Trophoblast cell (in vitro differentiated cells and primary cell): ENCODE results near the gene NAP1L4.

Experiments used
- DNase-seq, 2 donors: peaks; one replicate each; pipeline ENCODE4 v3.0.0-alpha.2; 2016
- H2AFZ ChIP-seq: 2 replicates; pipeline ENCODE4 v1.6.1; 2013; ENCODE audit warnings: low read length, moderate library complexity, mild to moderate bottlenecking; ENCODE audit not compliant: insufficient read depth, poor library complexity
- H2AK5ac ChIP-seq: 2 replicates; pipeline ENCODE4 v1.6.1; 2013; ENCODE audit warnings: mild to moderate bottlenecking, low read length
- H2BK120ac ChIP-seq: 2 replicates; pipeline ENCODE4 v1.6.1; 2013; ENCODE audit warnings: low read length, mild to moderate bottlenecking, moderate library complexity; ENCODE audit not compliant: insufficient read depth, poor library complexity
- H2BK12ac ChIP-seq: 2 replicates; pipeline ENCODE4 v1.6.1; 2013; ENCODE audit warnings: mild to moderate bottlenecking, low read length, moderate library complexity
- H2BK5ac ChIP-seq: 2 replicates; pipeline ENCODE4 v1.6.1; 2013; ENCODE audit warnings: low read length, low read depth, moderate library complexity, mild to moderate bottlenecking; ENCODE audit not compliant: poor library complexity
- H3K14ac ChIP-seq: 2 replicates; pipeline ENCODE4 v1.6.1; 2013; ENCODE audit warnings: mild to moderate bottlenecking, low read length
- H3K18ac ChIP-seq: 2 replicates; pipeline ENCODE4 v1.6.1; 2013; ENCODE audit warnings: mild to moderate bottlenecking, low read length
- H3K23ac ChIP-seq: 2 replicates; pipeline ENCODE4 v1.6.1; 2013; ENCODE audit warnings: low read length
- H3K27ac ChIP-seq: 2 replicates; pipeline ENCODE4 v1.5.1; 2013; ENCODE audit warnings: low read depth, mild to moderate bottlenecking, inconsistent platforms, low read length, moderate library complexity
- H3K27me3 ChIP-seq: 2 replicates; pipeline ENCODE4 v1.6.1; 2013; ENCODE audit warnings: inconsistent platforms, mild to moderate bottlenecking, low read length, moderate library complexity; ENCODE audit not compliant: insufficient read depth
- H3K36me3 ChIP-seq, 2 experiments: 1 replicate in 1 of 2; 2 replicates in 1 of 2; pipeline ENCODE4 v1.6.1; 2013; ENCODE audit warnings: low read length in 2 of 2, mild to moderate bottlenecking in 2 of 2, moderate library complexity in 1 of 2; ENCODE audit not compliant: insufficient read depth in 2 of 2, control insufficient read depth in 1 of 2
- H3K4ac ChIP-seq: 2 replicates; pipeline ENCODE4 v1.6.1; 2013; ENCODE audit warnings: low read depth, mild to moderate bottlenecking, low read length, moderate library complexity
- H3K4me1 ChIP-seq, 2 experiments: 1 replicate in 1 of 2; 2 replicates in 1 of 2; pipeline ENCODE4 v1.6.1; 2013; ENCODE audit warnings: low read length in 2 of 2, mild to moderate bottlenecking in 2 of 2, moderate library complexity in 1 of 2; ENCODE audit not compliant: insufficient read depth in 2 of 2, control insufficient read depth in 1 of 2
- H3K4me2 ChIP-seq: 2 replicates; pipeline ENCODE4 v1.6.1; 2013; ENCODE audit warnings: inconsistent platforms, mild to moderate bottlenecking, low read length, moderate library complexity
- H3K4me3 ChIP-seq: 2 replicates; pipeline ENCODE4 v1.5.1; 2013; ENCODE audit warnings: mild to moderate bottlenecking, low read depth, low read length, inconsistent platforms
- H3K79me1 ChIP-seq: one replicate; pipeline ENCODE4 v1.6.1; 2013; ENCODE audit warnings: low read length
- H3K79me2 ChIP-seq: 2 replicates; pipeline ENCODE4 v1.6.1; 2013; ENCODE audit warnings: low read length, mild to moderate bottlenecking; ENCODE audit not compliant: control insufficient read depth, insufficient read depth, poor library complexity
- H3K9ac ChIP-seq: 2 replicates; pipeline ENCODE4 v1.6.1; 2013; ENCODE audit warnings: mild to moderate bottlenecking, low read length
- H3K9me3 ChIP-seq: 2 replicates; pipeline ENCODE4 v1.6.1; 2013; ENCODE audit warnings: low read depth, mild to moderate bottlenecking, control low read depth, inconsistent platforms, low read length; ENCODE audit not compliant: insufficient read depth
- H4K12ac ChIP-seq: 2 replicates; pipeline ENCODE4 v1.6.1; 2013; ENCODE audit warnings: low read depth, mild to moderate bottlenecking, low read length, moderate library complexity
- H4K8ac ChIP-seq: 2 replicates; pipeline ENCODE4 v1.6.1; 2013; ENCODE audit warnings: low read depth, mild to moderate bottlenecking, low read length, moderate library complexity
- H4K91ac ChIP-seq: one replicate; pipeline ENCODE4 v1.6.1; 2013; ENCODE audit warnings: low read depth, mild to moderate bottlenecking, low read length, moderate library complexity
- WGBS: extraction: QIAGEN DNeasy Blood & Tissue Kit; methylation state at CpG from one replicate; pipeline ENCODE4 v1.1.7; 2013; ENCODE audit warnings: missing lambda C conversion rate; ENCODE audit not compliant: insufficient read length, insufficient coverage; ENCODE audit errors: extremely low coverage; 5-methylcytosine and 5-hydroxymethylcytosine counted together

The NAP1L4 gene

DNA sequence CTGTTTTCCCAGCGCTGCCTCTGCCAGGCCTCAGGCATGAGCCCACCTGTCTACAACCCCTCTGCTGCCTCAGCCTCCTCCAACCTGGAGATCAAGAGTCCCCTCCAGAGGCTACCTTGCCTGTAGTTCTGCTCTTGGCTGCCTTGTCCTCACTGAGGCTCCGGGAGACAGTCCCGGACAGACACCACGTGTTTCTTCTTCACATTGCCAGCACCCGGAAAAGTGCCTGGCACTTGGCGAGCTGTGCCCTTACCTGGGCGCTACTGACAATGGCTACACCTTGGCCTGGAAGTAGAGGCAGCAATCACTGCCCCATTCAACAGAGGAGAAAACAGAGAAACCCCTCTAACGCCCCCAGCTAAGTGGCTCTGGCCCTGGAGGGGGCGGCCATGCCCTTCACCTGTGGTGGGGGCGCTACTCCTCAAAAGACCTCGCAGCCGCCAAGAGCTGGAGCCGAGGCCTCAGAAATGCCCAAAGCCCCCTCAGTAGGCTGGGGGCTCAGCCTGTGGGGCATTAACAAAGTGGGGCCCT is 3.0 kb upstream of the NAP1L4 start:
- WGBS = no CpG with 5 or more reads among the region's 13 CpGs

DNA sequence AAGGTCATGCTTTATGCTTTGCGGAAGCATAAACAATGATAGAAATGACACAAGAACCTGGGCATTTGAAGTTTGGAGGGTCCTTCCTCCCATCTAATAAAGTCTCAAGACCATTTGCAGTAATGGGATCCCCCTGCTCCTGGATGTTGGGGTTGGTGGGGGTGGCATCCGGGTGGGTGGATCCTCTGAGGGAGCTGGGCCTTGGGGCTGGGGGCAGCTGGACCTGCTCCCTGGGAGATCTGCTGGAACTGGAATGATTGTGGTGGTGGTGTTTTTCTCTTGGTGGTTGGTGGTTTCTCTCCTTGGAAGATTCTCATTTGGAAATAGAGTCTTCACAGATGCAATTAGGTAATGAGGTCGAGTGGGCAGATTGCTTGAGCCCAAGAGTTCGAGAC is 2.2 kb upstream of the NAP1L4 start:
- Histone ChIP-seq H3K4me1 (peaks cover 3 to 11% of the 10 kb centered on the region in 2 experiments), H2BK12ac (no peak overlapping the region), H4K12ac (no peak overlapping the region), H3K27me3 (no peaks in the 10 kb centered on the region), H3K4me3 (no peak overlapping the region), H3K9ac (no peak overlapping the region), H3K27ac (no peak overlapping the region), H3K23ac (no peak overlapping the region), H2AFZ (no peak overlapping the region), H3K14ac (no peak overlapping the region), H3K4ac (no peak overlapping the region), H2AK5ac (no peak overlapping the region), H3K18ac (no peak overlapping the region), H3K9me3 (no peaks in the 10 kb centered on the region), H3K79me1 (peaks cover 17% of the 10 kb centered on the region), H4K91ac (no peak overlapping the region), H2BK5ac (no peak overlapping the region), H2BK120ac (no peak overlapping the region), H4K8ac (no peak overlapping the region), H3K4me2 (no peak overlapping the region), H3K36me3 (peaks cover 0 to under 1% of the 10 kb centered on the region in 2 experiments), H3K79me2 (peaks cover 10% of the 10 kb centered on the region)
- WGBS = no CpG with 5 or more reads among the region's 4 CpGs
- no peak for DNase-seq

More for the DNA sequence above, 3.0 kb upstream of the NAP1L4 start:
- DNase-seq = no peak
- H3K9ac ChIP-seq = no peak overlapping the region
- H3K27ac ChIP-seq = no peak overlapping the region
- no peak overlapping the region for H2BK12ac ChIP-seq
- H3K9me3 ChIP-seq = no peaks in the 10 kb centered on the region
- H3K4me2 ChIP-seq = no peak overlapping the region
- no peak overlapping the region for H3K4me3 ChIP-seq
- no peak overlapping the region for H3K14ac ChIP-seq
- no peak overlapping the region for H4K12ac ChIP-seq
- H3K27me3 ChIP-seq = no peaks in the 10 kb centered on the region
- peak overlapping the region; percentile 12 for H4K8ac ChIP-seq
- no peak overlapping the region for H3K4ac ChIP-seq
- H3K23ac ChIP-seq = no peak overlapping the region
- peak overlapping the region; percentile 9 for H2AK5ac ChIP-seq
- peaks cover 2 to 6% of the 10 kb centered on the region in 2 experiments for H3K36me3 ChIP-seq
- peaks cover 10% of the 10 kb centered on the region for H3K79me2 ChIP-seq
- H2BK120ac ChIP-seq = no peak overlapping the region
- H3K79me1 ChIP-seq = peaks cover 17% of the 10 kb centered on the region
- no peak overlapping the region for H2AFZ ChIP-seq
- no peak overlapping the region for H3K18ac ChIP-seq
- H2BK5ac ChIP-seq = peak overlapping the region; percentile 19
- H3K4me1 ChIP-seq = peaks cover 3 to 11% of the 10 kb centered on the region in 2 experiments
- no peak overlapping the region for H4K91ac ChIP-seq

DNA sequence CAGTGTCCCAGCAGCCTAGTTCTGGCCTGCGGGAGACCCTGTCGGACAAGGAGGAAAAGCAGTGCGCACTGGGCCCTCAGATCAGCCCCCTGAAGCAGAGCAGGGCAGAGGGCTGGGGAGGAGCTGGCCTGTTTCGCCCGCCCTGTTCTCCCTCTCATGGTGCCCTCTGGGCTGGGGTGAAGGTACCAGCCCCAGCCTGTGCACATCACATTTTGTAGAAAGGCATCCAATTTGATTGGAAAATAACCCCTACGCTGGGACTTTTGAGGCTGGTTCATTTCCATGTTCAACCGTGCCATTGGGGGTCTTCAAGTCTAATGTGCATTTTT is 832 bp upstream of the NAP1L4 start:
- Histone ChIP-seq H3K9ac (peak overlapping the region; percentile 57), H3K27me3 (no peaks in the 10 kb centered on the region), H2BK5ac (no peak overlapping the region), H4K91ac (peak overlapping the region; percentile 74), H3K4me3 (peak overlapping the region; percentile 82), H3K4me1 (peaks cover 3 to 11% of the 10 kb centered on the region in 2 experiments), H2AK5ac (peak overlapping the region; percentile 45), H4K8ac (peak overlapping the region; percentile 98), H2AFZ (peak overlapping the region; percentile 81), H3K27ac (peak overlapping the region; percentile 14), H3K79me1 (peaks cover 17% of the 10 kb centered on the region), H3K18ac (peak overlapping the region; percentile 96), H3K4ac (no peak overlapping the region), H3K79me2 (peaks cover 13% of the 10 kb centered on the region), H4K12ac (peak overlapping the region; percentile 96), H3K36me3 (no peaks in the 10 kb centered on the region), H2BK120ac (peak overlapping the region; percentile 48), H3K4me2 (peak overlapping the region; percentile 97), H3K23ac (no peak overlapping the region), H2BK12ac (peak overlapping the region; percentile 17), H3K14ac (peak overlapping the region; percentile 81), H3K9me3 (no peaks in the 10 kb centered on the region)
- DNase-seq = no peak
- no CpG with 5 or more reads among the region's 7 CpGs for WGBS

DNA sequence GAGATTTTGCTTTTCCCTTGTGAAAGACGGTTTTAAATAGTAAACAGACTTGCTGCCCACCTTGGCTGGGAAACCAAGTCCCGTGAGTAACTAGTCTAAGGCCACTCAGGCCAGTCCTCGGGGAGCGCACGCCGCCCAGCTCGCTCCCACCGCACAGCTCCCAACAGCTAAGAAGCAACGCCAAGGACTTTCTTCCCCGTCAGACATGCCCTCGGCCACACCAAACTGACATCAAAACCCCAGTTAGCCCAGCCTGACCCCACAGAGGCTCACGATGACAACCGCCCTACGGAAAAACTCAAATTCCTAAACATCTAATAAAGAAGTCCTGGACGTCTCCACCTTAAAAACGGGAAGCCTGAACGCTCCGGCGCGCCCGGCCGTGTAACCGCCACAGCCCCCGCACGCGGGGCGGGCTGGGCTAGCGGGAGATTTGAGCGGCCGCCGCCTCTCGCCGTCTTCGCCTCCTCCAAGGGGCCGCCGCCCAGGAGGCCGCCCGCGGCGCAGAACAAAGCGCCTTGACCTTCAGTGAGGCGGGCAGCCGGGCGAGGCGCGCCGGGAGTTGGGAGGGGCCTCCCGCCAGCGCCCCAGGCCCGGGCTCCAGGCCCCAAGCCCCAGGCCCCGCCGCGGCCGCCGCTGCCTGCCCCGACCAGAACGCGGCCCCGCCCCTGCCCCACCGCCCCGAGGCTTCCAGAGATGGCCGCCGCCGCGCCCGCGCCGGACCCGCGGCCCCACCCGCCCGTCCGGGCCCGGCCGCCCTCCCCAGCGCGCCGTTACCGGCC is 486 bp downstream of the NAP1L4 start:
- H3K4ac ChIP-seq = peak overlapping the region; percentile 75
- peak overlapping the region; percentile 90 for H4K91ac ChIP-seq

More for the DNA sequence above, 486 bp downstream of the NAP1L4 start:
- H3K36me3 ChIP-seq = peaks cover 0 to 5% of the 10 kb centered on the region in 2 experiments
- H2BK120ac ChIP-seq = peak overlapping the region; percentile 38
- H3K27ac ChIP-seq = peak overlapping the region; percentile 80
- H2AK5ac ChIP-seq = peak overlapping the region; percentile 38
- peak overlapping the region; percentile 17 for H2AFZ ChIP-seq
- WGBS = no CpG with 5 or more reads among the region's 79 CpGs
- H3K4me3 ChIP-seq = peak overlapping the region; percentile 82
- peaks cover 22% of the 10 kb centered on the region for H3K79me2 ChIP-seq
- peak overlapping the region; percentile 92 for H3K18ac ChIP-seq
- H2BK5ac ChIP-seq = peak overlapping the region; percentile 59
- peak overlapping the region; percentile 79 for H4K8ac ChIP-seq
- H3K23ac ChIP-seq = no peak overlapping the region
- H2BK12ac ChIP-seq = no peak overlapping the region
- peak; percentile 72 to 74 for DNase-seq
- H3K9ac ChIP-seq = peak overlapping the region; percentile 94
- peak overlapping the region; percentile 72 for H3K14ac ChIP-seq
- peak overlapping the region; percentile 68 for H3K4me2 ChIP-seq
- peak overlapping the region; percentile 65 for H4K12ac ChIP-seq
- no peaks in the 10 kb centered on the region for H3K27me3 ChIP-seq
- H3K79me1 ChIP-seq = peaks cover 14% of the 10 kb centered on the region
- H3K9me3 ChIP-seq = no peaks in the 10 kb centered on the region
- peaks cover 3% of the 10 kb centered on the region in 2 experiments for H3K4me1 ChIP-seq
